ENCODE data around the gene DDIAS.
"Not testable (repeated sequence)": the region's sequence is repeated elsewhere in the genome, so short reads cannot be mapped to it uniquely, and the experiment has no call there.

Gene DDIAS

GRCh38 chr11:82922396-82923173 lies 21.0 kb downstream of the DDIAS start:
- DNase-seq = not testable (repeated sequence)

- no peak for DNase-seq
These were observed 23.1 kb downstream of the DDIAS start for GRCh38 chr11:82924522-82925224.

GRCh38 chr11:82927264-82927880 lies 25.8 kb downstream of the DDIAS start:
- DNase-seq = peak; percentile 78

- no peak for DNase-seq
These were observed 27.6 kb downstream of the DDIAS start for GRCh38 chr11:82929121-82929520.

GRCh38 chr11:82930229-82930628 lies 28.7 kb downstream of the DDIAS start:
- DNase-seq = no peak

- no peak for DNase-seq
These were observed 29.2 kb downstream of the DDIAS start for GRCh38 chr11:82930734-82931133.

GRCh38 chr11:82932564-82932963 lies 31.0 kb downstream of the DDIAS start:
- no peak for DNase-seq

GRCh38 chr11:82936261-82936660 lies 34.7 kb downstream of the DDIAS start:
- no peak for DNase-seq

- no peak for DNase-seq
These were observed 36.0 kb downstream of the DDIAS start for GRCh38 chr11:82937554-82937953.

- DNase-seq = no peak
These were observed 37.9 kb downstream of the DDIAS start for GRCh38 chr11:82939456-82939855.

- no peak for DNase-seq
These were observed 40.8 kb downstream of the DDIAS start for GRCh38 chr11:82942376-82942775.

GRCh38 chr11:82943430-82943829 lies 41.9 kb downstream of the DDIAS start:
- DNase-seq = not testable (repeated sequence)

- DNase-seq = no peak
These were observed 42.7 kb downstream of the DDIAS start for GRCh38 chr11:82944198-82944597.

GRCh38 chr11:82945041-82945440 lies 43.5 kb downstream of the DDIAS start:
- DNase-seq = not testable (repeated sequence)

GRCh38 chr11:82945682-82946081 lies 44.1 kb downstream of the DDIAS start:
- no peak for DNase-seq

- no peak for DNase-seq
These were observed 47.8 kb downstream of the DDIAS start for GRCh38 chr11:82949352-82949751.

GRCh38 chr11:82950502-82950901 lies 49.0 kb downstream of the DDIAS start:
- not testable (repeated sequence) for DNase-seq

GRCh38 chr11:82955736-82956453 lies 54.4 kb downstream of the DDIAS start:
- DNase-seq = peak; percentile 81

- DNase-seq = peak; percentile 78
These were observed 58.6 kb downstream of the DDIAS start for GRCh38 chr11:82959987-82960778.

GRCh38 chr11:82960779-82961143 lies 59.2 kb downstream of the DDIAS start:
- DNase-seq = peak; percentile 9

GRCh38 chr11:82962021-82962420 lies 60.5 kb downstream of the DDIAS start:
- DNase-seq = not testable (repeated sequence)

- no peak for DNase-seq
These were observed 65.8 kb downstream of the DDIAS start for GRCh38 chr11:82967381-82967780.

Data from CD4-positive, alpha-beta T cell treated with Interleukin-12 subunit alpha and Interleukin-12 subunit beta, for 1 hour (primary cell).